Neural progenitor cell (in vitro differentiated cells): ENCODE data around the gene PAX7.

Experiments used
- CTCF ChIP-seq: fragments of 200-600 bp; sonication (generic); IDR thresholded peaks from 2 replicates; pipeline ENCODE4 v1.5.1; 2017; ENCODE audit warnings: antibody characterized with exemption, mild to moderate bottlenecking
- EZH2 ChIP-seq: fragments of 200-600 bp; sonication (generic); IDR thresholded peaks from 2 replicates; pipeline ENCODE4 v1.6.1; 2017; ENCODE audit warnings: antibody characterized with exemption, mild to moderate bottlenecking, moderate library complexity

GRCh38 chr1:18724801-18725200 is 94.2 kb downstream of the PAX7 start:
- no peak for TF ChIP-seq CTCF
- TF ChIP-seq EZH2: no peak
